Lower lobe of right lung (tissue), 2 donors: ENCODE results near the gene MANBA. TPM values are rescaled to one million over a fixed set of nuclear protein-coding genes. Genes with fewer than 3 reads are reported as not detected.
"Not testable (repeated sequence)": the region's sequence is repeated elsewhere in the genome, so short reads cannot be mapped to it uniquely, and the experiment has no call there.

Experiments used
- ATAC-seq, 2 donors: fragments of 200-7000 bp; cut with Tn5 transposase; one replicate each; pipeline ENCODE4 v1.9.1; 2020 to 2022; ENCODE audit warnings: mild to moderate bottlenecking in 2 of 2, moderate library complexity in 2 of 2
- DNase-seq: peaks from one replicate; pipeline ENCODE4 v3.0.0-alpha.2; 2020
- H3K27ac ChIP-seq: fragments of 200-600 bp; one replicate; pipeline ENCODE4 v1.8.0; 2022
- H3K27me3 ChIP-seq: fragments of 200-600 bp; one replicate; pipeline ENCODE4 v1.8.0; 2022; ENCODE audit warnings: low read depth
- H3K36me3 ChIP-seq: fragments of 200-600 bp; one replicate; pipeline ENCODE4 v1.8.0; 2022; ENCODE audit warnings: mild to moderate bottlenecking
- H3K4me1 ChIP-seq: fragments of 200-600 bp; one replicate; pipeline ENCODE4 v1.8.0; 2022
- H3K4me3 ChIP-seq: fragments of 200-600 bp; one replicate; pipeline ENCODE4 v1.8.0; 2022; ENCODE audit warnings: mild to moderate bottlenecking
- H3K9me3 ChIP-seq: fragments of 200-600 bp; one replicate; pipeline ENCODE4 v1.8.0; 2022
- intact Hi-C: fragments of 100-400 bp; cut with DNase I; formaldehyde crosslinking; loops from one replicate; pipeline ENCODE4 v1.11.0; 2022
- total RNA-seq: library from RNA; stranded (reverse); fragmentation: NEBNext Ultra II Directional; extraction: Animal tissue kit (Norgen Biotek cat#: 25700); gene quantifications from one replicate; pipeline ENCODE4 v1.2.1, GENCODE V29; 2021
- TF ChIP-seq, protein P1 (sequence below): fragments of 200-600 bp; IDR thresholded peaks from one replicate; pipeline ENCODE4 v1.8.0; 2022; ENCODE audit warnings: antibody characterized with exemption, mild to moderate bottlenecking
- donor health status: DM: no; HTN: yes; CAD: no; lungs with severe emphysema.

Gene MANBA
- total RNA-seq, 1 donor from 2014 or later, result 68.2 TPM

DNA sequence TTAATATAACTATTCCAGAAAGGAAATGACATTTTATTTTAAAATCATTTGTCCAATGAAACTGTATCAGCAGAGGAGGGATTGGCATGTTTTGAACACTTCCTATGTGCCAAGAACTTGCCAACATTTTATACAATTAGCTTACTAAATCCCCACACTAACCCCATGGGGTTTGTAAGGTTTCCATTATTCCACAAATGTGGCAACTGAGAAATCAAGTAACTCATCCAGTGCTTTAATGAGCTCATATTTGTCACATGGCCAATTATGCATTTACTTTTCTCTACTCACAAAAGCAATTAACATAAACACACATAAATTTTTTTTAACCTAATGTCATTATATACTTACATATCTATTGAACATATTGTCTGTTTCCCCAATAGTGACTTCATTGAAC is 37.3 kb downstream of the MANBA start:
- DNase-seq (no peak), ATAC-seq (no peak)
- Histone ChIP-seq H3K27me3 (no peaks in the 10 kb centered on the region), H3K9me3 (no peaks in the 10 kb centered on the region), H3K36me3 (peaks cover 31% of the 10 kb centered on the region), H3K27ac (no peak overlapping the region), H3K4me3 (no peak overlapping the region), H3K4me1 (no peaks in the 10 kb centered on the region)
- TF ChIP-seq, protein P1, sequence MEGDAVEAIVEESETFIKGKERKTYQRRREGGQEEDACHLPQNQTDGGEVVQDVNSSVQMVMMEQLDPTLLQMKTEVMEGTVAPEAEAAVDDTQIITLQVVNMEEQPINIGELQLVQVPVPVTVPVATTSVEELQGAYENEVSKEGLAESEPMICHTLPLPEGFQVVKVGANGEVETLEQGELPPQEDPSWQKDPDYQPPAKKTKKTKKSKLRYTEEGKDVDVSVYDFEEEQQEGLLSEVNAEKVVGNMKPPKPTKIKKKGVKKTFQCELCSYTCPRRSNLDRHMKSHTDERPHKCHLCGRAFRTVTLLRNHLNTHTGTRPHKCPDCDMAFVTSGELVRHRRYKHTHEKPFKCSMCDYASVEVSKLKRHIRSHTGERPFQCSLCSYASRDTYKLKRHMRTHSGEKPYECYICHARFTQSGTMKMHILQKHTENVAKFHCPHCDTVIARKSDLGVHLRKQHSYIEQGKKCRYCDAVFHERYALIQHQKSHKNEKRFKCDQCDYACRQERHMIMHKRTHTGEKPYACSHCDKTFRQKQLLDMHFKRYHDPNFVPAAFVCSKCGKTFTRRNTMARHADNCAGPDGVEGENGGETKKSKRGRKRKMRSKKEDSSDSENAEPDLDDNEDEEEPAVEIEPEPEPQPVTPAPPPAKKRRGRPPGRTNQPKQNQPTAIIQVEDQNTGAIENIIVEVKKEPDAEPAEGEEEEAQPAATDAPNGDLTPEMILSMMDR, result no peak
- intact Hi-C loops, result no loop called here

DNA sequence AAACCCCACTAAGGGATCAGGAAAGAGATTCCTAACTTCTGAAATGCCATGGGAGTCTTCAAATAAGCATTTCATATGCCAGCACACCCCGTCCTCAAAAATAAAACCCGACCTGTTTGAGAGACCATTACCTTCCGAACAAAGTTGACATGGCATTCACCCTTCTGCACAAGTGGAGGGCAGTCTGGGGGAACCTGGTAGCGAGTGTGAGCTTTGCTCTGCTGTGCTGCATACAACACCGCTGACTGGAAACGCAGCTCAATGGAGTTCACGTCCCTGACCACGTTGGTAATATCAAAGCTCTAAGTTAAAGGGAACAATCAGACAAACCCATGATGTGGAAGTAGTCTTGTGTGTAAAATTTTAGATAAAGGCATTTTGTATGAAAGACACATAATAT is 38.0 kb downstream of the MANBA start:
- DNase-seq (no peak), ATAC-seq (no peak)
- H3K27me3 ChIP-seq, result no peaks in the 10 kb centered on the region
- TF ChIP-seq, protein P1, result no peak
- H3K4me1 ChIP-seq, result no peaks in the 10 kb centered on the region
- H3K27ac ChIP-seq, result no peak overlapping the region
- H3K4me3 ChIP-seq, result no peak overlapping the region
- intact Hi-C loops, result no loop called here
- no peaks in the 10 kb centered on the region for H3K9me3 ChIP-seq
- H3K36me3 ChIP-seq, result peaks cover 31% of the 10 kb centered on the region

DNA sequence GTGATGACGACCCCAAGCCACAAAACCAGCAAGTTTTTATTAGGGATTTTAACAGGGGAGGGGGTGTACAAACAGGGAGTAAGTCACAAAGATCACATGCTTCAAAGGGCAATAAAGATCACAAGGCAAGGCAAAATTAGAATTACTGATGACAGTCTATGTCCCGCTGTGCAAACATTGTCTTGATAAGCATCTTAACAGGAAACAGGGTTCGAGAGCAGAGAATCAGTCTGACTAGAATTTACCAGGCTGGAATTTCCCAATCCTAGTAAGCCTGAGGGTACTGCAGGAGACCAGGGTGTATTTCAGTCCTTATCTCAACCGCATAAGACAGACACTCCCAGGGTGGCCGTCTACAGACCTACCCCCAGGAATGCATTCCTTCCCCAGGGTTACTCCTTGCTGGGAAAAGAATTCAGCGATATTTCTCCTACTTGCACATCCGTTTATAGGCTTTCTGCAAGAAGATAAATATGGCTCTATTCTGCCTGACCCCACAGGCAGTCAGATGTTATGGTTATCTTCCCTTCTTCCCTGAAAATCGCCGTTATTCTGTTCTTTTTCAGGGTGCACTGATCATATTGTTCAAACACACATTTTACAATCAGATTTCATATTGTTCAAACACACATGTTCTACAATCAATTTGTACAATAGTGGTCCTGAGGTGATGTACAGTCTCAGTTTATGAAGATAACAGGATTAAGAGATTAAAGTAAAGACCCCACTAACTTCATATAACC is 41.8 kb downstream of the MANBA start:
- intact Hi-C loops, ATAC-seq, DNase-seq, H3K27me3 ChIP-seq, H3K9me3 ChIP-seq, H3K27ac ChIP-seq, H3K4me1 ChIP-seq, H3K4me3 ChIP-seq: not testable (repeated sequence)
- H3K36me3 ChIP-seq, result peaks cover 40% of the 10 kb centered on the region

DNA sequence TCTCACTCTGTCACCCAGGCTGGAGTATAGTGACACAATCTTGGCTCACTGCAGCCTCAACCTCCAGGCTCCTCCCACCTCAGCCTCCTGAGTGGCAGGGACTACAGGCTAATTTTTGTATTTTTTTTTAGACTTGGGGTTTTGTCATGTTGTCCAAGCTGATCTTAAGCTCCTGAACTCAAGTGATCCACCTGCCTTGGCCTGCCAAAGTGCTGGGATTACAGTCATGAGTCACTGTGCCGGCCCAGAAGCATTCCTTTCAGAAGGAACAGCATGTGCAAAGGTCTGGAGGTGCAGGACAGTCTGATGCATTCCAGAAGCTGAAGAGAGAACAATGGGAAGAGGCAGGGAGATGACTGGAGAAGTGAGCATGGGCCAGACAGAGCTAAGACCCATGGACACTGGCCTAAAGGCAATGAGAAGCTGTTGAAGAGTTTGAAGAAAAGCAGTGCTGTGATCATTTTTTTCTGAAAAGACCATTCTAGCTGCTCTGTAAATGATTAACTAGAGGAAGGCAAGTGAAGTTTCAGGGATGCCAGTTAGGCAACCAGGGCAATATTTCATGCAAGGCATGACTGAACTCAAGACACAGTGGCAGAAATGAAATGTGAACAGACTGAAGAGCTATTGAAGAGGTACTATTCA is 43.2 kb downstream of the MANBA start:
- H3K9me3 ChIP-seq, result no peaks in the 10 kb centered on the region
- peak; percentile 51 for DNase-seq
- peak; percentile 64 to 77 for ATAC-seq
- intact Hi-C loops, result no loop called here
- no peak overlapping the region for H3K4me3 ChIP-seq
- H3K36me3 ChIP-seq, result peaks cover 37% of the 10 kb centered on the region
- H3K4me1 ChIP-seq, result peaks cover 10% of the 10 kb centered on the region
- H3K27me3 ChIP-seq, result no peaks in the 10 kb centered on the region
- H3K27ac ChIP-seq, result no peak overlapping the region
- TF ChIP-seq, protein P1, result no peak

DNA sequence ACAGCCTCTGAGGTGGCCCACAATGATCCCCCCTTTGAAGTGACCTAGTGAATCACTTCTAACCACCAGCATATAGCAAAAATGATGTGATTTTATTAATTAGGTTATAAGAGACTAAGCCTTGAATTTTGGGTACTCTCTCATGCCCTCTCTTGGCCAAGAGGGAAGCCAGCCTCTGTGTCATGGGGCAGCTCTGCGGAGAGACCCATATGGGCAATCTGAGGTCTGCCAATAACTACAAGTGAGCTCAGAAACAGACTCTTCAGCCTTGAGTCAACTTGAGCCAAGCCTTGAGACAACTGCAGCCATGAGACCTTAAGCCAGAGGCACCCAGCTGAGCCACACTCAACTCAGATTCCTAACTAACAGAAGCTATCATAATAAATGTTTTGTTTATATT is 45.7 kb downstream of the MANBA start:
- DNase-seq (no peak), ATAC-seq (peak in 1 of 2 donors; percentile 31)
- Histone ChIP-seq H3K4me1 (peaks cover 12% of the 10 kb centered on the region), H3K27me3 (no peaks in the 10 kb centered on the region), H3K4me3 (no peak overlapping the region), H3K36me3 (peaks cover 18% of the 10 kb centered on the region), H3K27ac (no peak overlapping the region), H3K9me3 (no peaks in the 10 kb centered on the region)
- TF ChIP-seq, protein P1, result no peak
- intact Hi-C loops, result no loop called here

DNA sequence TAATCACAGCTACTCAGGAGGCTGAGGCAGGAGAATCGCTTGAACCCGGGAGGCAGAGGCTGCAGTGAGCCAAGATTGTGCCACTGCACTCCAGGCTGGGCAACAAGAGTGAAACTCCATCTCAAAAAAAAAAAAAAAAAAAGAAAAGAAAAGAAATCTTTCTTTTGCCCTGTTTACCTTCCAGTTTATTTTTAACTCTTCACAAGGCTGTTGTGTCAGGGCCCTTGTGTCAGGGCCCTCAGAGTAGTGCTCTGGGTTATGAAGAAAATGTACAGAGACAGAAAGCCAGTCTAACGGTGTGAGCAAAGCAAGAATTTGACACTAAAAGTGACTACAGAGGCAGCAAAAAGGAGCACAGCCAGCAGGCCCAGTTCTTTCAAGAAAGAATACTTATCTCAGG is 47.0 kb downstream of the MANBA start:
- DNase-seq, H3K9me3 ChIP-seq, H3K4me3 ChIP-seq, H3K27me3 ChIP-seq, ATAC-seq, intact Hi-C loops: not testable (repeated sequence)
- Histone ChIP-seq H3K4me1 (peaks cover 12% of the 10 kb centered on the region), H3K36me3 (peaks cover 18% of the 10 kb centered on the region), H3K27ac (peak overlapping the region; percentile 39)
